ENCODE results near the gene AP2A2.

Gene AP2A2

GRCh38 chr11:1047595-1048156 is 122.0 kb downstream of the AP2A2 start:
- no peak for DNase-seq

- no peak for DNase-seq
Observed at GRCh38 chr11:1048375-1049070, 122.9 kb downstream of the AP2A2 start.

- no peak for DNase-seq
Observed at GRCh38 chr11:1049071-1049405, 123.4 kb downstream of the AP2A2 start.

- DNase-seq = peak; percentile 54
Observed at GRCh38 chr11:1049431-1049891, 123.8 kb downstream of the AP2A2 start.

GRCh38 chr11:1049911-1050580 is 124.4 kb downstream of the AP2A2 start:
- no peak for DNase-seq

- peak; percentile 85 for DNase-seq
Observed at GRCh38 chr11:1050581-1051355, 125.1 kb downstream of the AP2A2 start.

- DNase-seq = no peak
Observed at GRCh38 chr11:1051356-1052132, 125.9 kb downstream of the AP2A2 start.

GRCh38 chr11:1052133-1053011 is 126.7 kb downstream of the AP2A2 start:
- DNase-seq = no peak

GRCh38 chr11:1053121-1053901 is 127.6 kb downstream of the AP2A2 start:
- no peak for DNase-seq

GRCh38 chr11:1054143-1055108 is 128.8 kb downstream of the AP2A2 start:
- DNase-seq = no peak

GRCh38 chr11:1055109-1055703 is 129.5 kb downstream of the AP2A2 start:
- DNase-seq = no peak

GRCh38 chr11:1055990-1056771 is 130.5 kb downstream of the AP2A2 start:
- no peak for DNase-seq

- no peak for DNase-seq
Observed at GRCh38 chr11:1057806-1058205, 132.1 kb downstream of the AP2A2 start.

GRCh38 chr11:1059759-1060158 is 134.1 kb downstream of the AP2A2 start:
- DNase-seq = no peak

GRCh38 chr11:1060410-1060809 is 134.7 kb downstream of the AP2A2 start:
- no peak for DNase-seq

- DNase-seq = no peak
Observed at GRCh38 chr11:1060852-1061616, 135.4 kb downstream of the AP2A2 start.
